ENCODE measurements around the gene TMIGD2. TPM values are rescaled to one million over a fixed set of nuclear protein-coding genes. Genes with fewer than 3 reads are reported as not detected.

The TMIGD2 gene
- total RNA-seq, 4 donors from 2014 or later, result 3.8 to 4.8 TPM; not detected in 2

DNA sequence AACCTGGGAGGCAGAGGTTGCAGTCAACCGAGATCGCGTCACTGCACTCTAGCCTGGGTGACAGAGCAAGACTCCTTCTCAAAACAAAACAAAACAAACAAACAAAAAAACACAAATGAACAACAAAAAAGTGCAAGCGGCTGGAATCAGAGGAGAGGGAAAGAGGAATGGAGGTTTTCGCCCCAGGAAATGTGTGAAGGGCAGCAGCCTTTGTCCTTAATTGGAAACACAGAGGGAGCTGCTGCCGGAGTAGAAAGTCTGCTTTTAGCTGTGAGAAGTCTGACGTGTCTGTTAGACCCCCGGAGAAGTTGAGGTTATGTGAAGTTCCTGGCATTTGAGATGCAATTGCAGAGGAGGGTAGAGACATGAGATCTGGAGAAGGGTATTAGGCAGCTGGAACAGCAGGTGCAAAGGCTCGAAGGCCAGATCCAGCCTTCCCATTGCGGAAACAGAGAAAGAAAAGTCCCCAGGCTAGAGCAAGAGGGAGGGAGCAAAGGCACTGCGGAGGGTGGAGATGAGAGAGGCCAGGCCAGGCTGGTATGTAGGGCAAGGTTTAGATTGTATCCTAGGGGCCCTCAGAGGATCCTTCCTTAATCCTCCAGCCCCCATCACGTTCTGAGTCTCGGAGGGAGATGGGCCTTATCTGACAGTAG is 473 bp downstream of the TMIGD2 start:
- in situ Hi-C loops (cut with MboI; ENCODE audit: low pct_ligation_motif_present in 1 of 4, low pct_unique_long_range_greater_than_20kb in 1 of 4, low sequenced_read_pairs in 3 of 4) (no loop called here), intact Hi-C loops (cut with DNase I; ENCODE audit: low total_unique reads) (no loop called here)
- H3K4me1 ChIP-seq, result peaks cover 0 to 6% (median 0%) of the 10 kb centered on the region in 4 donors
- no peak for DNase-seq
- 52 to 68% methylated on average over 10 to 13 of the region's 13 CpGs for WGBS, 2 donors (ENCODE audit: low coverage in 1 of 2)
- peak overlapping the region in 3 of 4 donors; percentile 1 to 41 (median 6) for H3K27ac ChIP-seq
- no peak for TF ChIP-seq POLR2AphosphoS5 (IDR thresholded peaks at IDR 0.05)
- TF ChIP-seq POLR2A (IDR thresholded peaks at IDR 0.05), result no peak
- no peak for TF ChIP-seq CTCF (IDR thresholded peaks at IDR 0.05)
- TF ChIP-seq EP300 (IDR thresholded peaks at IDR 0.05; ENCODE audit: low read depth), result no peak
- H3K27me3 ChIP-seq, result peaks cover 14% of the 10 kb centered on the region
- H3K36me3 ChIP-seq, result no peaks in the 10 kb centered on the region
- H3K4me3 ChIP-seq, result no peak overlapping the region
- no peaks in the 10 kb centered on the region for H3K9me3 ChIP-seq

DNA sequence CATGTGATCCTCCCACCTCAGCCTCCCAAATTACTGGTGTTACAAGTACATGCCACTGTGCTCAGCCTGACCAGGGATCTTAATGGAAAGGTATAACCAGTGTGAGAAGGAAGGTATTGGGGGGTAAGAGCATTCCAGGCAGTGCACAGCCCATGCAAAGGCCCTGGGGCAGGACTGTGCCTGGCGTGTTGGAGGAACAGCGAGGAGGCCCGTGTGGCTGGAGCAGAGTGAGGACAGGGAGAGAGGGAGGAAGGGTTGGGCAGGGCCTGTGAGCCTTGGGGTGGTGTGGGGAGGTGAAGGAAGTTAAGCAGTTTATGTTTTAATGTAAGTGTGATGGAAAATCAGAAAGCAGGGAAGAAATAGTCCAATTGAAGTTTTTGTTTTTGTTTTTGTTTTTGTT is 1.6 kb downstream of the TMIGD2 start:
- H3K36me3 ChIP-seq, result no peaks in the 10 kb centered on the region
- TF ChIP-seq POLR2A (IDR thresholded peaks at IDR 0.05), result no peak
- no peak for TF ChIP-seq EP300 (IDR thresholded peaks at IDR 0.05; ENCODE audit: low read depth)
- no peak for TF ChIP-seq POLR2AphosphoS5 (IDR thresholded peaks at IDR 0.05)
- in situ Hi-C loops (cut with MboI; ENCODE audit: low pct_ligation_motif_present in 1 of 4, low pct_unique_long_range_greater_than_20kb in 1 of 4, low sequenced_read_pairs in 3 of 4) (no loop called here), intact Hi-C loops (cut with DNase I; ENCODE audit: low total_unique reads) (no loop called here)
- H3K27ac ChIP-seq, result no peak overlapping the region
- 84% methylated on average over 3 of the region's 3 CpGs; no CpG with 5 or more reads in 1 of the 2 donors for WGBS, 2 donors (ENCODE audit: low coverage in 1 of 2)
- H3K9me3 ChIP-seq, result no peaks in the 10 kb centered on the region
- H3K4me1 ChIP-seq, result peaks cover 0 to 6% (median 0%) of the 10 kb centered on the region in 4 donors
- no peak for DNase-seq
- H3K4me3 ChIP-seq, result no peak overlapping the region
- H3K27me3 ChIP-seq, result peaks cover 14% of the 10 kb centered on the region

DNA sequence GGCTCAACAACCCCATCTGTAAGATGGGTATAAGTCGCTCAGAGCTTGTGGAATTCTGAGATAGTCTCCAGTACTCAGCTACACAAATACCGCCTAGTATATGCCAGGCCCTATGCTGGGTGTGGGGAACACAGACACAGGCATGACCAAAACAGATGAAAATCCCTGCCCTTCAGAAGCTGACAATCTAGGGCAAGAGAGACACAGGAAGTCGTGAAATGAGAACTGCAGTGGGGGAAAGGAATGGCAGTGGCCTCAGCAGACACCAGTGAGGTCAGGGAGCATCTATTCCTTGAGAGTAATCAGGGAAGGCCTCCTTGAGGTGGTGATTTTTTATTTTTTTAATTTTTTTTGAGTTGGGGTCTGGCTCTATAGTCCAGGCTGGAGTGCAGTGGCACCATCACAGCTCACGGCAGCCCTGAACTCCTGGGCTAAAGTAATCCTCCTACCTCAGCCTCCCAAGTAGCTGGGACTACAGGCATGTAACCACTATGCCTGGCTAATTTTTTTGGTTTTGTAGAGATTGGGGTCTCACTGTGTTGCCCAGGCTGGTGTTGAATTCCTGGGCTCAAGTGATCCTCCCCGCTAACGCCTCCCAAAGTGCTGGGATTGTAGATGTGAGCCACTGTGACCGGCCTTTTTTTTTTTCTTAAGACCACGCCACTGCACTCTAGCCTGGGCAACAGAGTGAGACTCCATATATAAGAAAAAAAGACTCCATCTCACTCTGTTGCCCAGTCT is 3.2 kb downstream of the TMIGD2 start:
- no peak for TF ChIP-seq EP300 (IDR thresholded peaks at IDR 0.05; ENCODE audit: low read depth)
- no peak for TF ChIP-seq CTCF (IDR thresholded peaks at IDR 0.05)
- TF ChIP-seq POLR2A (IDR thresholded peaks at IDR 0.05), result no peak
- TF ChIP-seq POLR2AphosphoS5 (IDR thresholded peaks at IDR 0.05), result no peak
- in situ Hi-C loops (cut with MboI; ENCODE audit: low pct_ligation_motif_present in 1 of 4, low pct_unique_long_range_greater_than_20kb in 1 of 4, low sequenced_read_pairs in 3 of 4) (no loop called here), intact Hi-C loops (cut with DNase I; ENCODE audit: low total_unique reads) (no loop called here)
- Histone ChIP-seq H3K27me3 (no peaks in the 10 kb centered on the region), H3K9me3 (no peaks in the 10 kb centered on the region), H3K4me3 (no peak overlapping the region), H3K4me1 (no peaks in the 10 kb centered on the region), H3K27ac (no peak overlapping the region), H3K36me3 (no peaks in the 10 kb centered on the region)
- no peak for DNase-seq
- WGBS, 2 donors (ENCODE audit: low coverage in 1 of 2), result 80 to 90% methylated on average over 3 to 7 of the region's 8 CpGs

GRCh38 chr19:4297901-4298809 is 4.0 kb downstream of the TMIGD2 start:
- no peak for DNase-seq
- no peaks in the 10 kb centered on the region for H3K27me3 ChIP-seq
- no peak overlapping the region for H3K27ac ChIP-seq
- no peaks in the 10 kb centered on the region for H3K36me3 ChIP-seq
- in situ Hi-C loops (cut with MboI; ENCODE audit: low pct_ligation_motif_present in 1 of 4, low pct_unique_long_range_greater_than_20kb in 1 of 4, low sequenced_read_pairs in 3 of 4) (no loop called here), intact Hi-C loops (cut with DNase I; ENCODE audit: low total_unique reads) (no loop called here)
- H3K4me1 ChIP-seq, result no peaks in the 10 kb centered on the region
- H3K9me3 ChIP-seq, result no peaks in the 10 kb centered on the region
- no peak overlapping the region for H3K4me3 ChIP-seq
- 81 to 85% methylated on average over 8 to 23 of the region's 27 CpGs for WGBS, 2 donors (ENCODE audit: low coverage in 1 of 2)
- no peak for TF ChIP-seq POLR2A (IDR thresholded peaks at IDR 0.05)
- no peak for TF ChIP-seq EP300 (IDR thresholded peaks at IDR 0.05; ENCODE audit: low read depth)
- no peak for TF ChIP-seq POLR2AphosphoS5 (IDR thresholded peaks at IDR 0.05)
- TF ChIP-seq CTCF (IDR thresholded peaks at IDR 0.05), result no peak
